GM21367 (cell line): ENCODE measurements around the gene L3MBTL2.

Experiments used
- ATAC-seq: cut with Tn5 transposase; IDR thresholded peaks from one replicate; pipeline ENCODE4 v1.9.1; 2021; ENCODE audit not compliant: unreplicated experiment

The L3MBTL2 gene

DNA sequence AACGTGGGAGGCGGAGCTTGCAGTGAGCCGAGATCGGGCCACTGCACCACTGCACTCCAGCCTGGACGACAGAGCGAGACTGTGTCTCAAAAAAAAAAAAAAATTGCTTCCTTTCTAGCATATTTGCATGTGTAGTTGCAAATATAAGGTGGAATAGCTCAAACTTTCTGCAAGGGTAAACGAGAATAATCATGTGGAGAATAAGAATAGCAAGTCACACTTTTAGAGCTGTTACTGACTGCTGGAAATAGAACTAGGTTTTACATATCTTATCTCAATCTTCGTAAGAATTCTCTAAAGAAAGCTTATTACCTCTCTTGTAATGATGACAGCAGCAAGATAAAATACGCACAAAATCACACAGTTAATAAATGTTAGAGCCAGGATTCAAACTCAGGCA lies 1.6 kb downstream of the L3MBTL2 start:
- ATAC-seq, result no peak

GRCh38 chr22:41215409-41215808 lies 10.3 kb downstream of the L3MBTL2 start:
- ATAC-seq, result no peak

- no peak for ATAC-seq
Measured at GRCh38 chr22:41215926-41216325, 10.8 kb downstream of the L3MBTL2 start.

DNA sequence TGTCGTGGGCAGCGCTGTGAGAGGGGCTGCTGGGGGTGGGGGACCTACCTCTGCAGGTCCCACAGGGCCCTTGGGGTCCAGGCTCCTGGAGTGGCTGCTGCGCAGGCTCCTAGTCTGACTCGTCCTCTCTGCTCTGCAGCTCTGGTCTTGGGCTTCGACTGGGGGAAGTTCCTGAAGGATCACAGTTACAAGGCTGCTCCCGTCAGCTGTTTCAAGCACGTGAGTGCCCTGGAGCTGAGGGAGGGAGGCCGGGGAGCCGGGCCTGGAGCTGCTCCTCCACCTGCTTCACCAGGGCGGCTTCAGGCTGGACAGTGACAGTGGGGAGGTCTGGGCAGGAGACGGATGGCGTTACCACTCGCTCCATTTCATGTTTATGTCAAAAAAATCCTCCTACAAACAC lies 11.9 kb downstream of the L3MBTL2 start:
- ATAC-seq, result no peak

DNA sequence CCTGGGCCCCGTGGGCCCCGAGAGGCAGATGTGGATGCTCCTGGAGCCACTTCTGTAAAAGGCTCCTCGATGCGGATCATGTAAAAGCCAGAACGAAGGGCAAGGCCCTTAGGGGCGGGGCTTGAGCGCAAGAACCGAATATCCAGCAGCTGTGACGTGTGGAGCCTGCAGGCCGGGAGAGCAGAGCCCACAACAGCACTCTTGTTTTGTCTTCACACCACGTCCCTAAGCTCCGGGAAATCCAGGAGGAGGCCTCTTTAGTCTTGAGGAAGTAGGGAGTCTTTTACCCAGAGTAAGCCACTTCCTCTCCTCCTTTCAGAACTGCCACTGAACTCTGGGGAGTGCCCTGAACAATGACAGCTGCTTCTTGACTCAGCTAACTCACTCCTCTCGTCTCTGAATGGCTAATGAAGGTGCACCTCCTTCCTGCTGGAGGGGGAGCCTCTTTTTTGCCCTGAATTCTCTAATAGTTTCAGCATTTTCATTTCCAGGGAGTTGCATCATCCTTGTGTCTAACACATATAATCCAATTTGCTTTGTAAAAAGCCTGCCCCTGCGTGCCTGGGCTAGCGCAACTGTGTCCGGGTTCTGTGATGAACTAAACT lies 12.5 kb downstream of the L3MBTL2 start:
- ATAC-seq, result no peak

GRCh38 chr22:41222846-41223507 lies 17.9 kb downstream of the L3MBTL2 start:
- ATAC-seq, result no peak

DNA sequence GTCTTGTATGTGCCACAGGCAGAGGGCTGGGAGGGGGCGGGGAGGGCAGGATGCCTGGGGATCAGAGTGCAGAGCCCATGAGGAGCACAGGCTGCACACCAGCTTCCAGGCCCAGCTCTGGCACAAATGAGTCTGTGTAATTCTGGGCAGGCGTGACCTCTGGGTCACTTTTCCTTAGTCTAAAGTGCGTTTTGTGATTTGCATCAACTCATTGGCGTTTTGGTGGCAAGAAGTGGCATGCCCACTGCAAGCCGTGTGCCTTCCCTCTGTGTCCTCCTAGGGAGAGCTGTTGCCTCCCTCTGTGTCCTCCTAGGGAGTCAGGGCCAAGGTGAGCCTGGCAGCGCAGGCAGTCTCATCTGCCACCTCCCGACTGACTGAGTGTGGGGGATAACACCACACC lies 18.4 kb downstream of the L3MBTL2 start:
- no peak for ATAC-seq

GRCh38 chr22:41226723-41227655 lies 21.9 kb downstream of the L3MBTL2 start:
- ATAC-seq, result no peak

DNA sequence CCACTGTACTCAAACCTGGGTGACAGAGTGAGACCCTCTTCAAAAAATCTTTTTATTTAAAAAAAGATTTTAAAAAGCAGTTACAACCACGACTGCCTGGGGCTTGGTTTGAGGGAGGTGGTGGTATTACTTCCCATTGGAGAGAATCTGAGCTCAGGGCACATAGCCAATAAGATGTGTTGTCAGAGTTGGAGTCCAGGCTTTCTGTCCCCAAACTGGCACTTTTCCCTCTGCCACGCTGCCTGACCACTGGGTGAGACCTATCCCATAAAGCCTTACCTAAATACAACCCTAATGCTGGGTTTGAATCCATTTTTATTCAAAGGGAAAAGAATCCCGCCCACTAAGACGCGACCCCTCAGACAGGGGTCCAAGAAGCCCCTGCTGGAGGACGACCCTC lies 24.1 kb downstream of the L3MBTL2 start:
- no peak for ATAC-seq

- no peak for ATAC-seq
Measured at GRCh38 chr22:41229730-41230400, 24.8 kb downstream of the L3MBTL2 start.

- ATAC-seq, result no peak
Measured at GRCh38 chr22:41230401-41230785, 25.3 kb downstream of the L3MBTL2 start.

DNA sequence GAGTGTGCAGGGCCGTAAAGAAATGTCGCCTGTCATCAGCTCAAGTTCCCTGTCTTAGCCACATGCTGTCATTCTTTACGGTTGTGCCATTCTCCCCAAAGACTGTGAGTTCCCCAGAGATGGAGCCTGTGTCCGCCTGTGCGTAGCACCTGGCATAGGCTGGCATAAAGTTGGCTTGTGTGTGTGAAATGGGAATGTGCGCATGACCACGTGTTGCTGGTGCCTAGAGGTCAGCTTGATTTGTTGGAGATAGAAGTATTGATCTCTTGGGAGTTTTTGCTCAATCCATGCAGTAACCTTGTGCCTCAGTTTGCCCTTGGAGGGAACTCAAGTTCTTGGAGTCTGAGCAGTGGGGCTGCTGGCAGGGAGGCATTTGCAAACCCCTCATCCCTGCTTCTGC lies 26.3 kb downstream of the L3MBTL2 start:
- no peak for ATAC-seq

DNA sequence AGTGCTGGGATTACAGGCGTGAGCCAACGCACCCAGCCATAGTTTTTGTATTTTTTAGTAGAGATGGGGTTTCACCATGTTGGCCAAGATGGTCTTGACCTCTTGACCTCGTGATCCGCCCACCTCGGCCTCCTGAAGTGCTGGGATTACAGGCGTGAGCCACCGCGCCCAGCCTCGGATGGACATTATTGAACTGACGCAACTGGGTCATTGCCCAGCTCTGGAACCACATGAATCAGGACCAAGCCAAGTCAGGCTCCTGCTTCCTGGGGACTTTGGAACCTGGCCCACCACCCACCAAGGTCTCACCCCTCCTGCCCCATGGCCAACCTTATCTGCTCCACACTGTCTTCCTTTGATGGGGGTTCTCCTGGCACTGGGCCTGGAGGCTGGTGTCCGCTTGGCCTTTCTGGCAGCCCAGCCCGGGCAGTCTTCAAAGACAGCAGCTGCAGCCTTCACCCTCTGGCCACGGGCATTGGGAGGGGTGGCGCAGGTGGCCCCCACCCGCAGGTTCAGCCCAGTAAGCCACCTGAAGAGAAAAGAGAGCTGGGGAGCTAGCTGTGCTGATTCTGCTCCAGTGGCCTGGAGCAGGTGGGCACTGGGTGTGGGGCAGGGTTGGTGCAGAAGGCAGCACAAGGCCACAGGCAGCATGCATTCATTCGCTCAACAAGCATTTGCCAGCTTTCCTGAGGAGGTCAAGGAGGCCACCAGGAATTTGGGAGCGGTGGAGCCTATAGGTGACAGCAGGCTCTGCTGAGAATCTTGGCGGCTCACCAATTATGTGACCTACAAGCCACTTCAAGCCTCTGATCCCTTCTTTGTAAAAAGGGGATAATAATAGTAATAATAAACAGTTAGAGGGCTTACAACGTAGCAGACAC lies 29.9 kb downstream of the L3MBTL2 start:
- ATAC-seq, result no peak

- ATAC-seq, result no peak
Measured at GRCh38 chr22:41237036-41237706, 32.1 kb downstream of the L3MBTL2 start.

- ATAC-seq, result no peak
Measured at GRCh38 chr22:41237707-41238569, 32.8 kb downstream of the L3MBTL2 start.

- ATAC-seq, result no peak
Measured at GRCh38 chr22:41238570-41239442, 33.7 kb downstream of the L3MBTL2 start.

DNA sequence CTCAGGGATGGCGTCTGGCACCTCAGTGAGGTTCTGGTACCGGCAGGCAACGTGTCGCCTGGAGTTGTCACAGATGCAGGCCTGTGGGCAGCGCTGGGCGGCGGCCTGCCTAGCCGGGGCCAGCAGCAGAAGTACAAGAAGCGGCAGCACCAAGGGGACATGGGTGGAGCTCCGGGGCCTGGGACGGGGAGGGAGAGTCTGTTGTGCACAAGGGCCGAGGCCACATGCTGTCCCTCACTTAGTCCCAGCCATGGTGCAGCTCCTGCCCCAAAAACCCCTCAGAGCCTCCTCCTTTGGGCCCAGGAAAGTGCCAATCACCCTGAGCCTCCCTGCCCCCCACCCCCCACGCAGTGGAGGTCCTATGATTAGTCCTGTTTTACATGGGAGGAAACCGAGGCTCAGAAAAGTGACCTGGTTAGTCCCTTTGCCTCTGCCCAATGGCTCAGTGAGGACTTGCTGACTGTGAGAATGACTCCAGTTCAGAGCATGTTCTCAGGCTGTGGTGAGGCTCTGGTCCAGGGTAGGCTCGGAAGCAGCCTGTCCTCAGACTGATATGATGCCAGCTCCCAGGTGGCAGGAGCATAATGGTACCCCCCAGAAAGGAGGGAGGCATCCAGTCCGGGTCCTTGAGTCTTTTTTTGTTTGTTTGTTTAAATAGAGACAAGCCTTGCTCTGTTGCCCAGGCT lies 34.5 kb downstream of the L3MBTL2 start:
- ATAC-seq, result no peak
